ENCODE data around the gene CDH13.

GRCh38 chr16:83481589-83481988, 854.8 kb downstream of the CDH13 start:
- no peak for TF ChIP-seq GATA2 (IDR thresholded peaks at IDR 0.05; ENCODE audit: low read depth, low read length)
- no peak for TF ChIP-seq GATA3 (IDR thresholded peaks at IDR 0.05; ENCODE audit: low read depth, low read length)

All from SH-SY5Y (cell line).